HepG2 (cell line): ENCODE results near the gene LILRB5. TPM values are rescaled to one million over a fixed set of nuclear protein-coding genes. Genes with fewer than 3 reads are reported as not detected.

Experiments
- ATAC-seq: fragments of 200-7000 bp; cut with Tn5 transposase; 3 replicates; pipeline ENCODE4 v1.9.1; 2020; ENCODE audit warnings: mild to moderate bottlenecking, moderate library complexity
- BruUV-seq: library from RNA; stranded (reverse); fragments of 400-500 nt; replicated peaks from 2 replicates; lab custom pipeline; 2021; lab: Mats Ljungman, UMichigan
- CTCF ChIA-PET: fragments of 300-600 bp; formaldehyde crosslinking; extraction: SDS; loops from one replicate; lab custom pipeline; 2021; ENCODE audit warnings: low total read pairs, inconsistent platforms, low intra/inter-chr PET ratio; lab: Yijun Ruan, JAX
- POLR2A ChIA-PET: fragments of 350-600 bp; sonication (Branson Sonifier 250); formaldehyde crosslinking; loops from one replicate; lab custom pipeline; 2020; ENCODE audit warnings: antibody characterized with exemption, inconsistent platforms; lab: Yijun Ruan, JAX
- DNase-seq: peaks from one replicate; pipeline ENCODE4 v3.0.0-alpha.2; 2015; ENCODE audit warnings: low spot score
- FAIRE-seq: peaks from 3 replicates; lab custom pipeline; 2011; peaks lifted over from hg19 to GRCh38; lab: Jason Lieb, UNC
- H2AFZ ChIP-seq: one replicate; pipeline ENCODE4 v1.6.1; 2011; ENCODE audit warnings: low read length, inconsistent platforms
- H3K27ac ChIP-seq: fragments of 300-600 bp; 3 replicates; pipeline ENCODE4 v1.8.0; 2011; ENCODE audit warnings: mixed run types, mild to moderate bottlenecking, mixed read lengths, low read length, inconsistent platforms; ENCODE audit not compliant: insufficient read depth; ENCODE audit errors: extremely low read length
- H3K27me3 ChIP-seq, 2 experiments: fragments of 200-600 bp in 1 of 2; 2 replicates in 1 of 2; 3 replicates in 1 of 2; pipeline versions ENCODE4 v1.6.0 to v1.8.0; 2011; ENCODE audit warnings: low read length in 2 of 2, mild to moderate bottlenecking in 2 of 2, moderate library complexity in 2 of 2, inconsistent platforms in 1 of 2; ENCODE audit not compliant: insufficient read depth in 2 of 2, control insufficient read depth in 1 of 2
- H3K36me3 ChIP-seq, 2 experiments: fragments of 200-600 bp in 1 of 2; replicated peaks in 1 of 2; 2 replicates in 1 of 2; 3 replicates in 1 of 2; pipeline versions ENCODE4 v1.5.1 to v1.8.0; 2011; ENCODE audit warnings: low read length in 2 of 2, inconsistent platforms in 1 of 2; ENCODE audit not compliant: insufficient read depth in 2 of 2, control insufficient read depth in 1 of 2
- H3K4me1 ChIP-seq: 2 replicates; pipeline ENCODE4 v1.5.1; 2012; ENCODE audit warnings: low read length, inconsistent platforms; ENCODE audit not compliant: insufficient read depth
- H3K4me2 ChIP-seq: 2 replicates; pipeline ENCODE4 v1.6.0; 2011; ENCODE audit warnings: low read depth, low read length, inconsistent platforms
- H3K4me3 ChIP-seq, 3 experiments: fragments of 200-600 bp in 1 of 3; sonication (generic), shearing (Covaris generic) in 1 of 3; replicated peaks in 1 of 3; 2 replicates each; pipeline ENCODE4 v1.5.1; 2011 to 2016; ENCODE audit warnings: low read length in 3 of 3, inconsistent platforms in 2 of 3, low read depth in 2 of 3, mild to moderate bottlenecking in 2 of 3, control low read depth in 1 of 3, mixed read lengths in 1 of 3; ENCODE audit not compliant: insufficient read depth in 1 of 3
- H3K79me2 ChIP-seq: one replicate; pipeline ENCODE4 v1.6.1; 2011; ENCODE audit warnings: low read length, inconsistent platforms; ENCODE audit not compliant: insufficient read depth
- H3K9ac ChIP-seq: 2 replicates; pipeline ENCODE4 v1.6.0; 2011; ENCODE audit warnings: mild to moderate bottlenecking, low read depth, low read length, inconsistent platforms; ENCODE audit not compliant: insufficient read depth
- H3K9me3 ChIP-seq: 2 replicates; pipeline ENCODE4 v1.5.1; 2012; ENCODE audit warnings: mild to moderate bottlenecking, low read length
- H4K20me1 ChIP-seq: 2 replicates; pipeline ENCODE4 v1.6.0; 2011; ENCODE audit warnings: inconsistent platforms, mild to moderate bottlenecking, low read length, moderate library complexity; ENCODE audit not compliant: insufficient read depth
- ARHGAP35 ChIP-seq: sonication (generic); formaldehyde crosslinking; IDR thresholded peaks from 2 replicates; pipeline ENCODE4 v1.9.0; 2022; ENCODE audit warnings: mild to moderate bottlenecking, inconsistent platforms, moderate library complexity, missing genetic modification reagents, borderline replicate concordance
- DNMT3B ChIP-seq: conservative IDR thresholded peaks from 2 replicates; pipeline ENCODE4 v1.6.1; 2016; ENCODE audit warnings: missing biosample characterization, control low read depth
- EHMT2 ChIP-seq: fragments of 200-600 bp; sonication (generic); IDR thresholded peaks from 2 replicates; pipeline ENCODE4 v1.7.0; 2017; ENCODE audit warnings: antibody characterized with exemption, low read depth, low read length, borderline replicate concordance
- ELF4 ChIP-seq: sonication (generic); formaldehyde crosslinking; IDR thresholded peaks from 2 replicates; pipeline ENCODE4 v1.5.0; 2020; ENCODE audit warnings: missing genetic modification reagents, mild to moderate bottlenecking, moderate library complexity, borderline replicate concordance
- GABPB1 ChIP-seq: IDR thresholded peaks from 2 replicates; pipeline ENCODE4 v1.6.1; 2016; ENCODE audit warnings: mild to moderate bottlenecking, missing genetic modification reagents, moderate library complexity, missing compliant biosample characterization
- HOXA3 ChIP-seq: sonication (generic); formaldehyde crosslinking; IDR thresholded peaks from 2 replicates; pipeline ENCODE4 v1.5.0; 2020; ENCODE audit warnings: missing genetic modification reagents
- JUN ChIP-seq: sonication (generic); formaldehyde crosslinking; IDR thresholded peaks from 2 replicates; pipeline ENCODE4 v1.4.0; 2020; ENCODE audit warnings: mild to moderate bottlenecking, missing genetic modification reagents
- MED1 ChIP-seq: sonication (generic); formaldehyde crosslinking; IDR thresholded peaks from 2 replicates; pipeline ENCODE4 v1.4.0; 2020; ENCODE audit warnings: missing genetic modification reagents
- MTF2 ChIP-seq: sonication (generic); formaldehyde crosslinking; IDR thresholded peaks from 2 replicates; pipeline ENCODE4 v1.5.0; 2020; ENCODE audit warnings: missing genetic modification reagents, borderline replicate concordance
- NFRKB ChIP-seq: fragments of 450-650 bp; IDR thresholded peaks from 2 replicates; pipeline ENCODE4 v1.6.1; 2017
- POLR2G ChIP-seq: fragments of 200-400 bp; formaldehyde crosslinking; IDR thresholded peaks from 2 replicates; pipeline ENCODE4 v1.6.1; 2018; ENCODE audit warnings: mild to moderate bottlenecking, low read depth, low read length, moderate library complexity
- SAP130 ChIP-seq: IDR thresholded peaks from 2 replicates; pipeline ENCODE4 v1.6.1; 2016; ENCODE audit warnings: low read depth
- SIX1 ChIP-seq: sonication (generic); formaldehyde crosslinking; IDR thresholded peaks from 2 replicates; pipeline ENCODE4 v1.4.0; 2020; ENCODE audit warnings: missing genetic modification reagents, borderline replicate concordance
- SP5 ChIP-seq: IDR thresholded peaks from 2 replicates; pipeline ENCODE4 v1.6.1; 2016; ENCODE audit warnings: low read depth, borderline replicate concordance
- TEF ChIP-seq: sonication (generic); formaldehyde crosslinking; IDR thresholded peaks from 2 replicates; pipeline ENCODE4 v1.5.0; 2020; ENCODE audit warnings: missing genetic modification reagents
- ZBTB3 ChIP-seq: sonication (generic); formaldehyde crosslinking; IDR thresholded peaks from 2 replicates; pipeline ENCODE4 v1.4.0; 2020; ENCODE audit warnings: low read depth, mild to moderate bottlenecking, moderate library complexity, missing genetic modification reagents, borderline replicate concordance
- ZBTB44 ChIP-seq: sonication (generic); formaldehyde crosslinking; IDR thresholded peaks from 2 replicates; pipeline ENCODE4 v1.4.0; 2020; ENCODE audit warnings: missing genetic modification reagents
- ZNF230 ChIP-seq: sonication (generic); formaldehyde crosslinking; IDR thresholded peaks from 2 replicates; pipeline ENCODE4 v1.4.0; 2020; ENCODE audit warnings: mild to moderate bottlenecking, missing genetic modification reagents
- ZNF343 ChIP-seq: sonication (generic); formaldehyde crosslinking; IDR thresholded peaks from 2 replicates; pipeline ENCODE4 v1.4.0; 2020; ENCODE audit warnings: mild to moderate bottlenecking, missing genetic modification reagents
- ZNF354B ChIP-seq: sonication (generic); formaldehyde crosslinking; IDR thresholded peaks from 2 replicates; pipeline ENCODE4 v1.8.0; 2022; ENCODE audit warnings: mild to moderate bottlenecking, missing genetic modification reagents
- ZNF383 ChIP-seq: sonication (generic); formaldehyde crosslinking; IDR thresholded peaks from 2 replicates; pipeline ENCODE4 v1.4.0; 2020; ENCODE audit warnings: missing genetic modification reagents, mild to moderate bottlenecking, borderline replicate concordance
- ZNF577 ChIP-seq: sonication (generic); formaldehyde crosslinking; IDR thresholded peaks from 2 replicates; pipeline ENCODE4 v1.4.0; 2020; ENCODE audit warnings: mild to moderate bottlenecking, low read depth, missing genetic modification reagents, borderline replicate concordance
- ZNF709 ChIP-seq: sonication (generic); formaldehyde crosslinking; IDR thresholded peaks from 2 replicates; pipeline ENCODE4 v1.5.0; 2020; ENCODE audit warnings: mild to moderate bottlenecking, missing genetic modification reagents
- WGBS: methylation state at CpG from one replicate; pipeline ENCODE4 v1.1.6; 2017; ENCODE audit warnings: low lambda C conversion rate; 5-methylcytosine and 5-hydroxymethylcytosine counted together
- in situ Hi-C: cut with HindIII; loops from 2 replicates; pipeline ENCODE4 v1.10.0; 2017; ENCODE audit warnings: low pct_unique_long_range_greater_than_20kb; ENCODE audit not compliant: extremely low pct_ligation_motif_present
- intact Hi-C: fragments of 100-400 bp; cut with micrococcal nuclease; formaldehyde crosslinking; loops from one replicate; pipeline ENCODE4 v1.10.0; 2022; ENCODE audit not compliant: unreplicated experiment
- polyA plus RNA-seq, 8 experiments: library from polyadenylated mRNA; depleted of rRNA in 3 of 8; stranded (reverse) in 7 of 8; unstranded in 1 of 8; fragments of >200 nt; fragmentation: Illumina TruSeq in 4 of 8; extraction: Trizol in 4 of 8; gene quantifications; 2 replicates each; pipeline versions ENCODE4 v1.2.1 to v1.2.3, GENCODE V29; 2011 to 2016; ENCODE audit warnings: low read depth in 4 of 8, missing spikeins in 1 of 8, mixed read lengths in 1 of 8; ENCODE audit not compliant: insufficient read depth in 1 of 8
- total RNA-seq, 5 experiments: library from RNA; depleted of rRNA; stranded (reverse); fragments of >200 nt; fragmentation: Illumina TruSeq; extraction: Trizol; gene quantifications; 2 replicates each; pipeline ENCODE4 v1.2.3, GENCODE V29; 2016; ENCODE audit warnings: low read depth in 1 of 5
- TF ChIP-seq, protein P1 (sequence below): IDR thresholded peaks from 2 replicates; pipeline ENCODE4 v1.6.1; 2016; ENCODE audit warnings: mild to moderate bottlenecking, missing biosample characterization, missing genetic modification reagents

The LILRB5 gene
- total and polyA plus RNA-seq, 2 of the 13 experiments (the other 11 are each of a cell fraction or from before 2014, with no cell fraction given): not detected

- peaks cover 42% of the 10 kb centered on the region for H4K20me1 ChIP-seq
- no peaks in the 10 kb centered on the region for H3K9me3 ChIP-seq
- H3K27ac ChIP-seq: peak overlapping the region; percentile 80
- peaks cover 68% of the 10 kb centered on the region for H3K4me1 ChIP-seq
- ChIA-PET POLR2A (interaction anchor here (2.1 to 4.9 kb wide), 4 partner anchors 12 to 73 kb away, joined by 8 to 114 read pairs (median 48); partner anchors contain the start of genes CNOT3, LENG1, MBOAT7 and RPS9), CTCF (interaction anchor here (0.9 kb wide), 1 partner anchor 22 kb away, joined by 3 read pairs; no protein-coding TSS in a partner anchor)
- H3K27me3 ChIP-seq: no peaks in the 10 kb centered on the region
- H3K36me3 ChIP-seq: peaks cover 19 to 31% of the 10 kb centered on the region in 2 experiments
- in situ Hi-C loops: no loop called here
- H3K9ac ChIP-seq: peak overlapping the region; percentile 57
- BruUV-seq: no TSS peak
- peak overlapping the region; percentile 11 to 55 (median 15); a peak in 4 of 6 replicates for H3K4me3 ChIP-seq
- WGBS: under 1% methylated on average over 10 of the region's 10 CpGs
- peak; percentile 98 for DNase-seq
- H3K4me2 ChIP-seq: peak overlapping the region; percentile 83
- H2AFZ ChIP-seq: no peak overlapping the region
- peak; percentile 73 for ATAC-seq
- H3K79me2 ChIP-seq: peaks cover 12% of the 10 kb centered on the region
- FAIRE-seq: peak; percentile 100
- intact Hi-C loops: loop anchor here (2.0 kb wide), 2 partner anchors 19 to 21 kb away; partner anchors contain the start of gene TSEN34
- TF ChIP-seq DNMT3B (CRISPR knock-in tag) (0 out of 2 replicates have a peak, but pooled peaks have one; percentile 74), EHMT2 (no peak), ZBTB44 (CRISPR knock-in tag) (no peak), SP5 (peak; percentile 89), ELF4 (no peak), MTF2 (CRISPR knock-in tag) (no peak), JUN (CRISPR knock-in tag) (no peak), HOXA3 (peak; percentile 77), ZNF230 (no peak), ZNF383 (CRISPR knock-in tag) (no peak), ZNF709 (CRISPR knock-in tag) (no peak), ZBTB3 (CRISPR knock-in tag) (no peak), SIX1 (CRISPR knock-in tag) (peak; percentile 72; the same call in 1 of the 2 replicates), TEF (no peak), ZNF354B (CRISPR knock-in tag) (no peak), ZNF343 (CRISPR knock-in tag) (no peak), SAP130 (CRISPR knock-in tag) (peak; percentile 95), ARHGAP35 (CRISPR knock-in tag) (no peak), MED1 (CRISPR knock-in tag) (peak; percentile 84), NFRKB (no peak), POLR2G (0 out of 2 replicates have a peak, but pooled peaks have one; percentile 11), GABPB1 (no peak), ZNF577 (CRISPR knock-in tag) (no peak)
- TF ChIP-seq, protein P1, sequence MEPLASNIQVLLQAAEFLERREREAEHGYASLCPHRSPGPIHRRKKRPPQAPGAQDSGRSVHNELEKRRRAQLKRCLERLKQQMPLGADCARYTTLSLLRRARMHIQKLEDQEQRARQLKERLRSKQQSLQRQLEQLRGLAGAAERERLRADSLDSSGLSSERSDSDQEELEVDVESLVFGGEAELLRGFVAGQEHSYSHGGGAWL: no peak
Observed at GRCh38 chr19:54209811-54210494, 47.1 kb downstream of the LILRB5 start.
